ENCODE data around the gene MCCC2. TPM values are rescaled to one million over a fixed set of nuclear protein-coding genes. Genes with fewer than 3 reads are reported as not detected.
"Not testable (repeated sequence)": the region's sequence is repeated elsewhere in the genome, so short reads cannot be mapped to it uniquely, and the experiment has no call there.

MCCC2 gene
- total RNA-seq, 4 donors from 2014 or later = 37.3 to 50.3 (median 43.3) TPM

- Histone ChIP-seq H3K4me3 (no peak overlapping the region), H3K27ac (no peak overlapping the region), H3K27me3 (no peaks in the 10 kb centered on the region), H3K36me3 (peaks cover 0 to 38% (median 0%) of the 10 kb centered on the region in 3 donors), H3K4me1 (no peaks in the 10 kb centered on the region), H3K9me3 (no peaks in the 10 kb centered on the region)
- no peak for TF ChIP-seq POLR2A (IDR thresholded peaks at IDR 0.05)
- TF ChIP-seq, protein P1, sequence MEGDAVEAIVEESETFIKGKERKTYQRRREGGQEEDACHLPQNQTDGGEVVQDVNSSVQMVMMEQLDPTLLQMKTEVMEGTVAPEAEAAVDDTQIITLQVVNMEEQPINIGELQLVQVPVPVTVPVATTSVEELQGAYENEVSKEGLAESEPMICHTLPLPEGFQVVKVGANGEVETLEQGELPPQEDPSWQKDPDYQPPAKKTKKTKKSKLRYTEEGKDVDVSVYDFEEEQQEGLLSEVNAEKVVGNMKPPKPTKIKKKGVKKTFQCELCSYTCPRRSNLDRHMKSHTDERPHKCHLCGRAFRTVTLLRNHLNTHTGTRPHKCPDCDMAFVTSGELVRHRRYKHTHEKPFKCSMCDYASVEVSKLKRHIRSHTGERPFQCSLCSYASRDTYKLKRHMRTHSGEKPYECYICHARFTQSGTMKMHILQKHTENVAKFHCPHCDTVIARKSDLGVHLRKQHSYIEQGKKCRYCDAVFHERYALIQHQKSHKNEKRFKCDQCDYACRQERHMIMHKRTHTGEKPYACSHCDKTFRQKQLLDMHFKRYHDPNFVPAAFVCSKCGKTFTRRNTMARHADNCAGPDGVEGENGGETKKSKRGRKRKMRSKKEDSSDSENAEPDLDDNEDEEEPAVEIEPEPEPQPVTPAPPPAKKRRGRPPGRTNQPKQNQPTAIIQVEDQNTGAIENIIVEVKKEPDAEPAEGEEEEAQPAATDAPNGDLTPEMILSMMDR (IDR thresholded peaks at IDR 0.05) = no peak
- DNase-seq = no peak
Measured at GRCh38 chr5:71632168-71632567, 45.0 kb downstream of the MCCC2 start.

- Histone ChIP-seq H3K9me3 (no peaks in the 10 kb centered on the region), H3K27ac (no peak overlapping the region), H3K36me3 (peaks cover 0 to 49% (median 0%) of the 10 kb centered on the region in 3 donors), H3K4me1 (no peaks in the 10 kb centered on the region), H3K27me3 (no peaks in the 10 kb centered on the region), H3K4me3 (no peak overlapping the region)
- TF ChIP-seq, protein P1 (IDR thresholded peaks at IDR 0.05) = no peak
- no peak for TF ChIP-seq POLR2A (IDR thresholded peaks at IDR 0.05)
- DNase-seq = no peak
Measured at GRCh38 chr5:71633255-71634155, 46.4 kb downstream of the MCCC2 start.

DNA sequence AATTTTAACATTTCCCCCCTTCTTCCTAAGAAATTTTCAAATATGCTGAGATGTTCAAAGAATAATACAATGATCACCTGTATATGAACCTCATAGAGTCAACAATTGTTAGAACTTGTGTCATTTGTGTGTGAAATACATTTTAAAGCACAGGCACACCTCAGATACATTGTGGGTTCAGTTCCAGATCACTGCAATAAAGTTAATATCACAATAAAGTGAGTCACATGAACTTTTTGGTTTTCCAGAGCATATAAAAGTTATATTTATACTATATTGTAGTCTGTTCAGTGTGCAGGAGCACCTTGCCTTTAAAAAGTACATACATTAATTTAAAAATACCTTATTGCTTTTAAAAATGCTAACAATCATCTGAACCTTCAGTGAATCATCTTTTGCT, 50.0 kb downstream of the MCCC2 start:
- Histone ChIP-seq H3K27me3 (no peaks in the 10 kb centered on the region), H3K4me1 (no peaks in the 10 kb centered on the region), H3K36me3 (peaks cover 0 to 73% (median 0%) of the 10 kb centered on the region in 3 donors), H3K4me3 (no peak overlapping the region), H3K9me3 (no peaks in the 10 kb centered on the region), H3K27ac (no peak overlapping the region)
- TF ChIP-seq POLR2A (IDR thresholded peaks at IDR 0.05) = no peak
- TF ChIP-seq, protein P1 (IDR thresholded peaks at IDR 0.05) = no peak
- DNase-seq = no peak

- H3K4me1 ChIP-seq = no peaks in the 10 kb centered on the region
- H3K27ac ChIP-seq = no peak overlapping the region
- H3K4me3 ChIP-seq = no peak overlapping the region
- no peaks in the 10 kb centered on the region for H3K27me3 ChIP-seq
- TF ChIP-seq, protein P1 (IDR thresholded peaks at IDR 0.05) = no peak
- TF ChIP-seq POLR2A (IDR thresholded peaks at IDR 0.05) = no peak
- DNase-seq = no peak
- H3K36me3 ChIP-seq = peaks cover 0 to 58% (median 0%) of the 10 kb centered on the region in 3 donors
- H3K9me3 ChIP-seq = no peaks in the 10 kb centered on the region
Measured at GRCh38 chr5:71640408-71640807, 53.3 kb downstream of the MCCC2 start.

DNA sequence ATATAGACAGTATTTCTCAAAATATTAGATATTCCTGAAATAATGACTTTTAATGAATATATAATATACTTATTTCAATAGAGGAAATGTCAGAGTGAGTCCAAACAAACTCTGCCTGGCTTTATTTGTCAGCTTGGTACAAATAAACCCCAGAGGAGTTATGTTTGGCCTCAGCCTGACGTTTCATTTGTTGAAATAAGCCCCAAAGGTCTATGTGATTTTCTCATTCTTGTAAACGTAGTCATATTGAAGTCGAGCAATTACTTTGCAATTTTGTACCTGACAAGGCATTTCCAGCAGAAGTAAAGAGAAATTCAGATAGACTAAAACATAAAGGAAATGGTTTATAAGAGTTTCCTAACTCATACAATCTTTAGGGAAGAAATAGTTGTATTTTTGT, 57.9 kb downstream of the MCCC2 start:
- Histone ChIP-seq H3K9me3 (no peaks in the 10 kb centered on the region), H3K27me3 (no peaks in the 10 kb centered on the region), H3K27ac (no peak overlapping the region), H3K4me3 (no peak overlapping the region), H3K4me1 (no peaks in the 10 kb centered on the region), H3K36me3 (peaks cover 0 to 57% (median 0%) of the 10 kb centered on the region in 3 donors)
- no peak for DNase-seq
- no peak for TF ChIP-seq POLR2A (IDR thresholded peaks at IDR 0.05)
- TF ChIP-seq, protein P1 (IDR thresholded peaks at IDR 0.05) = no peak

GRCh38 chr5:71650940-71651339, 63.8 kb downstream of the MCCC2 start:
- not testable (repeated sequence) for H3K9me3 ChIP-seq, H3K27me3 ChIP-seq, H3K27ac ChIP-seq, H3K4me1 ChIP-seq, DNase-seq, H3K4me3 ChIP-seq
- H3K36me3 ChIP-seq = peaks cover 0 to 60% (median 0%) of the 10 kb centered on the region in 3 donors
